Measurements from ENCODE around the gene NCKAP5. TPM values are rescaled to one million over a fixed set of nuclear protein-coding genes. Genes with fewer than 3 reads are reported as not detected.

The NCKAP5 gene
- total and polyA plus RNA-seq, 9 donors, result 0.80 to 2.7 (median 2.2) TPM

DNA sequence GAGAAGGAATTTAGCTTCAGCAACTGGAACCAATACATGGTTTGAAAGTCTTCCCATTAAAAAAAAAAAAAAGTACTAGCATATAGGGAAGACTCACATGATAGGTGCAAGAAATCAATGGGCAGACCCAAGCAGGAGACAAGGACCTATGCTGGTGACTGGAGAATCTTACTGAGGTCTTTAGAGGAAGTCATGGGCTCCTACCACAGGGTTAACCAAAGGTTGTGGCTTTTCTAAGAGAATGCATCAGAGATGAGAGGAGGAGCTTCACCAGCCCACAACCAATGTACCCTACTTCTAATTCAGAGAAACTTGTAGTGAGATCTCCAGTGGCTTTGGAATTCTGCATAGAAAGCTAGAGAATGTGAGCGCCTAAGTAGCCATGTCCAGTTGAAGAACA, 207.4 kb downstream of the NCKAP5 start:
- intact Hi-C loops (cut with DNase I), result no loop called here
- Histone ChIP-seq H3K4me3 (no peak overlapping the region), H3K36me3 (no peaks in the 10 kb centered on the region), H3K27me3 (no peaks in the 10 kb centered on the region), H3K9me3 (no peaks in the 10 kb centered on the region), H3K27ac (no peak overlapping the region), H3K4me1 (ENCODE audit: insufficient read depth) (peaks cover 2% of the 10 kb centered on the region)
- WGBS, 3 donors, result 98 to 100% (median 98%) methylated on average over 1 of the region's 1 CpG
- DNase-seq, result no peak
- TF ChIP-seq, protein P1, sequence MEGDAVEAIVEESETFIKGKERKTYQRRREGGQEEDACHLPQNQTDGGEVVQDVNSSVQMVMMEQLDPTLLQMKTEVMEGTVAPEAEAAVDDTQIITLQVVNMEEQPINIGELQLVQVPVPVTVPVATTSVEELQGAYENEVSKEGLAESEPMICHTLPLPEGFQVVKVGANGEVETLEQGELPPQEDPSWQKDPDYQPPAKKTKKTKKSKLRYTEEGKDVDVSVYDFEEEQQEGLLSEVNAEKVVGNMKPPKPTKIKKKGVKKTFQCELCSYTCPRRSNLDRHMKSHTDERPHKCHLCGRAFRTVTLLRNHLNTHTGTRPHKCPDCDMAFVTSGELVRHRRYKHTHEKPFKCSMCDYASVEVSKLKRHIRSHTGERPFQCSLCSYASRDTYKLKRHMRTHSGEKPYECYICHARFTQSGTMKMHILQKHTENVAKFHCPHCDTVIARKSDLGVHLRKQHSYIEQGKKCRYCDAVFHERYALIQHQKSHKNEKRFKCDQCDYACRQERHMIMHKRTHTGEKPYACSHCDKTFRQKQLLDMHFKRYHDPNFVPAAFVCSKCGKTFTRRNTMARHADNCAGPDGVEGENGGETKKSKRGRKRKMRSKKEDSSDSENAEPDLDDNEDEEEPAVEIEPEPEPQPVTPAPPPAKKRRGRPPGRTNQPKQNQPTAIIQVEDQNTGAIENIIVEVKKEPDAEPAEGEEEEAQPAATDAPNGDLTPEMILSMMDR (IDR thresholded peaks at IDR 0.05), result no peak
- TF ChIP-seq POLR2A (IDR thresholded peaks at IDR 0.05) (no peak), EP300 (IDR thresholded peaks at IDR 0.05) (no peak)

DNA sequence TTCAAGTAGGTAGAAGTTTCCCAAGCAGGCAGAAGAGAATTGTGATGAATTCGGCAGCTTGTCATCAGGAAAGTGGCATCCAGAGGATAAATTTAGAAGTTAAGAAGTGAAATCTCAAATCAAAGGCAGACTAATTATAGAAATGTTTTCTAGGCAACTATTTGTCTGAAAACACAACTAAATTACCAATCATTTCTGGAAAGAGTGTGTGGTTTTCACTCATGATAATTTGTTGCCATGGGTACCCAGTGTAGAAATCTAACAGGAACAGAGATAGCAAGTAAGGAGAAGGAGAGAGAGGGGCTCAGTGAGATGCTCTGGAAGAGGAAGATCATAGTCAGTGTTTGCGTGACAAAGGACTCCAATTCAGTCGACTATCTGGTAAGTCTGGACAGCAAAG, 208.1 kb downstream of the NCKAP5 start:
- no peak overlapping the region for H3K27ac ChIP-seq
- no peaks in the 10 kb centered on the region for H3K36me3 ChIP-seq
- H3K4me1 ChIP-seq (ENCODE audit: insufficient read depth), result peaks cover 2% of the 10 kb centered on the region
- WGBS, 3 donors, result 78 to 84% (median 82%) methylated on average over 3 of the region's 3 CpGs
- DNase-seq, result no peak
- TF ChIP-seq POLR2A (IDR thresholded peaks at IDR 0.05) (no peak), EP300 (IDR thresholded peaks at IDR 0.05) (no peak)
- TF ChIP-seq, protein P1 (IDR thresholded peaks at IDR 0.05), result no peak
- intact Hi-C loops (cut with DNase I), result no loop called here
- H3K9me3 ChIP-seq, result no peaks in the 10 kb centered on the region
- H3K4me3 ChIP-seq, result no peak overlapping the region
- H3K27me3 ChIP-seq, result no peaks in the 10 kb centered on the region

DNA sequence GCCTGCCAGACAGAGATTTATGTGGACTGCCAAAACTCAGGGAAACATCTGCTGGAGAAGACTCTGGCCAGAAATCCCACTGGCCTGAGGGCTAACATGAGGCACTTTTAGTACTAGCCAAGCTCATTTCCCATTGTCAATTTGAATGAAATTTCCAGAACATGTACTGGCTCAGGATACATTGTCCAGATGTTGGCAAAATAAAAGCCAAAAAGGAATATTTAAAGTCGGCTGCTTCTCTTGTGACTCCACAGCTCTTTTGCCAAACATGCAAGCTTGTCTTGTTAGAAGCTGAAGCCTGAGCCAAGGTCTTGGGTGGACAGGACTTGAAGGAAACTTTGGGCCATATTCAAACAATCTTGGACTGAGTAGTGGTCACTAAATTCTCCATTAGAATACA, 215.5 kb downstream of the NCKAP5 start:
- no peaks in the 10 kb centered on the region for H3K4me1 ChIP-seq (ENCODE audit: insufficient read depth)
- 0 to 10% (median 8%) methylated on average over 1 of the region's 1 CpG for WGBS, 3 donors
- H3K4me3 ChIP-seq, result no peak overlapping the region
- H3K27ac ChIP-seq, result no peak overlapping the region
- TF ChIP-seq, protein P1 (IDR thresholded peaks at IDR 0.05), result no peak
- TF ChIP-seq EP300 (IDR thresholded peaks at IDR 0.05), result no peak
- no peak for TF ChIP-seq POLR2A (IDR thresholded peaks at IDR 0.05)
- intact Hi-C loops (cut with DNase I), result no loop called here
- DNase-seq, result no peak
- no peaks in the 10 kb centered on the region for H3K9me3 ChIP-seq
- no peaks in the 10 kb centered on the region for H3K36me3 ChIP-seq
- H3K27me3 ChIP-seq, result no peaks in the 10 kb centered on the region

DNA sequence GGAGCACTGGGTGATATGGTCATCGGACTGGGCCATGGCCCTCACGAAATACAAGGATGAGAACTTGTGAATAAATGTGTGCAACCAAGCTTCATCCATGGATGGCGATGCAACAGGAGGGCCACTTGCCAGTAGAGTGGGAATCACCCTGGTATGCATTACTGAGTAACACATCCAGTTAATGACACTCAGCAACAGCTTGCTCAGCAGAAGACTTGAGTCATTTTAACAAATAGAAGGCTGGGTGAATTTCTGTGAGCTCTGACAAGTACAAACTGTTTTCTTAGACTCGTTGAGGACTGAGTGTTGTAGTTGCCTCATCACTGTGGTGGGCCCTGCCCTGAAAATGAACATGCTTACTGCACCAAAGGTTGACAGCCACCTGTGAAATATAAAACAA, 221.6 kb downstream of the NCKAP5 start:
- Histone ChIP-seq H3K36me3 (no peaks in the 10 kb centered on the region), H3K27me3 (no peaks in the 10 kb centered on the region), H3K4me3 (no peak overlapping the region), H3K9me3 (no peaks in the 10 kb centered on the region), H3K4me1 (ENCODE audit: insufficient read depth) (no peaks in the 10 kb centered on the region), H3K27ac (no peak overlapping the region)
- no peak for DNase-seq
- intact Hi-C loops (cut with DNase I), result no loop called here
- 66 to 77% (median 72%) methylated on average over 4 of the region's 4 CpGs for WGBS, 3 donors
- TF ChIP-seq POLR2A (IDR thresholded peaks at IDR 0.05) (no peak), EP300 (IDR thresholded peaks at IDR 0.05) (no peak)
- TF ChIP-seq, protein P1 (IDR thresholded peaks at IDR 0.05), result no peak

DNA sequence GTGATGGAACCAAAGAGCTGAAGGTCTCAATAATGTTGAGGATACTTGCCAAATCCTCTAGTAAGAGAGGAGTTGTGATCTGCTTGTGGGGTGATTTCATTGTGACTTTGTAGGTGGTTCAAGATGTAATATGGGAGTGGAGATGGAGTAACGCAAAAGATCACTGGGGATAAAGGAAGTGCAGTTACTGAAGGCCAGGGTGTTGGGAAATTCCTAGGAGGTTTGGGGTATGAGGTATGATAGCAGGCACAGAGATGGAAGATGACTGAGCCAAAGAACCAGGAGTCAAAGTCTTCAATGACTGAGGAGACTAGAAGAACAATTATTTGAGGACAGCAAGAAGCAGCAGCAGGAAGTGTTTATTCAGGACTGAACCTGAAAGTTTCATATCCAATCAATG, 222.6 kb downstream of the NCKAP5 start:
- no peaks in the 10 kb centered on the region for H3K36me3 ChIP-seq
- intact Hi-C loops (cut with DNase I), result no loop called here
- no peaks in the 10 kb centered on the region for H3K4me1 ChIP-seq (ENCODE audit: insufficient read depth)
- no peaks in the 10 kb centered on the region for H3K9me3 ChIP-seq
- no peak overlapping the region for H3K27ac ChIP-seq
- no peak for DNase-seq
- no peaks in the 10 kb centered on the region for H3K27me3 ChIP-seq
- TF ChIP-seq POLR2A (IDR thresholded peaks at IDR 0.05), result no peak
- no peak for TF ChIP-seq EP300 (IDR thresholded peaks at IDR 0.05)
- TF ChIP-seq, protein P1 (IDR thresholded peaks at IDR 0.05), result no peak
- 95 to 98% (median 97%) methylated on average over 1 of the region's 1 CpG for WGBS, 3 donors
- no peak overlapping the region for H3K4me3 ChIP-seq

All from ovary (tissue), 9 donors.